Epithelial cell of proximal tubule (primary cell): ENCODE data around the gene ICAM3. TPM values are rescaled to one million over a fixed set of nuclear protein-coding genes. Genes with fewer than 3 reads are reported as not detected.
"Not testable (repeated sequence)": the region's sequence is repeated elsewhere in the genome, so short reads cannot be mapped to it uniquely, and the experiment has no call there.

ENCODE experiments used
- DNase-seq: peaks from one replicate; pipeline ENCODE4 v3.0.0-alpha.2; 2011; ENCODE audit warnings: low read depth
- H3K4me3 ChIP-seq: 2 replicates; pipeline ENCODE4 v1.5.1; 2011; ENCODE audit warnings: low read depth, mild to moderate bottlenecking, low read length
- total RNA-seq: library from RNA; depleted of rRNA; stranded (reverse); fragments of >200 nt; gene quantifications from 2 replicates; pipeline ENCODE4 v1.2.3, GENCODE V29; 2015
- TF ChIP-seq, protein P1 (sequence below): conservative IDR thresholded peaks from 2 replicates; pipeline ENCODE4 v1.5.1; 2012; ENCODE audit warnings: low read depth, mild to moderate bottlenecking, low read length

ICAM3 gene
- total RNA-seq, 1 donor from 2014 or later: 3.4 TPM

DNA sequence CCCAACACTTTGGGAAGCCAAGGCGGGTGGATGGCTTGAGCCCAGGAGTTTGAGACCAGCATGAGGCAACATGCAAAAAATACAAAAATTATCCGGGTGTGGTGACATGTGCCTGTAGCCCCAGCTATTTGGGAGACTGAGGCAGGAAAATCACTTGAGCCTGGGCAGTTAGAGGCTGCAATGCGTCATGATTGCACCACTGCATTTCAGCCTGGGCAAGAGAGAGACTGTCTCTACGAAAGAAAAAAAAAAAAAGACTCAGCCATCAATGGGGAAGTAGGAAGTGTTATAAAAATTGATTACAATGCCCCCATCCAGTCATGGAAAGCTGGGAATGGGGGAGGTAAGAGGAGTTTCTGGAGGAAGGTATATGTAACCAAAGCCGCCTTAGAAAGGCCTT, 35.5 kb upstream of the ICAM3 start:
- DNase-seq: no peak
- no peak overlapping the region for H3K4me3 ChIP-seq
- TF ChIP-seq, protein P1, sequence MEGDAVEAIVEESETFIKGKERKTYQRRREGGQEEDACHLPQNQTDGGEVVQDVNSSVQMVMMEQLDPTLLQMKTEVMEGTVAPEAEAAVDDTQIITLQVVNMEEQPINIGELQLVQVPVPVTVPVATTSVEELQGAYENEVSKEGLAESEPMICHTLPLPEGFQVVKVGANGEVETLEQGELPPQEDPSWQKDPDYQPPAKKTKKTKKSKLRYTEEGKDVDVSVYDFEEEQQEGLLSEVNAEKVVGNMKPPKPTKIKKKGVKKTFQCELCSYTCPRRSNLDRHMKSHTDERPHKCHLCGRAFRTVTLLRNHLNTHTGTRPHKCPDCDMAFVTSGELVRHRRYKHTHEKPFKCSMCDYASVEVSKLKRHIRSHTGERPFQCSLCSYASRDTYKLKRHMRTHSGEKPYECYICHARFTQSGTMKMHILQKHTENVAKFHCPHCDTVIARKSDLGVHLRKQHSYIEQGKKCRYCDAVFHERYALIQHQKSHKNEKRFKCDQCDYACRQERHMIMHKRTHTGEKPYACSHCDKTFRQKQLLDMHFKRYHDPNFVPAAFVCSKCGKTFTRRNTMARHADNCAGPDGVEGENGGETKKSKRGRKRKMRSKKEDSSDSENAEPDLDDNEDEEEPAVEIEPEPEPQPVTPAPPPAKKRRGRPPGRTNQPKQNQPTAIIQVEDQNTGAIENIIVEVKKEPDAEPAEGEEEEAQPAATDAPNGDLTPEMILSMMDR: no peak

DNA sequence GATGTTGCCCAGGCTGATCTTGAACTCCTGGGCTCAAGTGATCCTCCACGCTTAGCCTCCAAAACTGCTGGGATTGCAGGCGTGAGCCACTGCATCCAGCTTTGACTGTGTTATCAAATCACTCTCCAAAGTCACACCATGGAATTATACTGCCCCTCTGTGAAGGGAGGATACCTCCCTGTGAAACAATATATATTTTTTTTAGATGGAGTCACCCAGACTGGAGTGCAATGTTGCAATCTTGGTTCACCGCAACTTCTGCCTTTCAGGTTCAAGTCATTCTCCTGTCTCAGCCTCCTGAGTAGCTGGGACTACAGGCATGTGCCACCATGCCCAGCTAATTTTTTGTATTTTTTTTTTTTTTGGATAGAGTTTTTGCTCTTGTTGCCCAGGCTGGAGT, 33.3 kb upstream of the ICAM3 start:
- TF ChIP-seq, protein P1: no peak
- DNase-seq: no peak
- H3K4me3 ChIP-seq: no peak overlapping the region

DNA sequence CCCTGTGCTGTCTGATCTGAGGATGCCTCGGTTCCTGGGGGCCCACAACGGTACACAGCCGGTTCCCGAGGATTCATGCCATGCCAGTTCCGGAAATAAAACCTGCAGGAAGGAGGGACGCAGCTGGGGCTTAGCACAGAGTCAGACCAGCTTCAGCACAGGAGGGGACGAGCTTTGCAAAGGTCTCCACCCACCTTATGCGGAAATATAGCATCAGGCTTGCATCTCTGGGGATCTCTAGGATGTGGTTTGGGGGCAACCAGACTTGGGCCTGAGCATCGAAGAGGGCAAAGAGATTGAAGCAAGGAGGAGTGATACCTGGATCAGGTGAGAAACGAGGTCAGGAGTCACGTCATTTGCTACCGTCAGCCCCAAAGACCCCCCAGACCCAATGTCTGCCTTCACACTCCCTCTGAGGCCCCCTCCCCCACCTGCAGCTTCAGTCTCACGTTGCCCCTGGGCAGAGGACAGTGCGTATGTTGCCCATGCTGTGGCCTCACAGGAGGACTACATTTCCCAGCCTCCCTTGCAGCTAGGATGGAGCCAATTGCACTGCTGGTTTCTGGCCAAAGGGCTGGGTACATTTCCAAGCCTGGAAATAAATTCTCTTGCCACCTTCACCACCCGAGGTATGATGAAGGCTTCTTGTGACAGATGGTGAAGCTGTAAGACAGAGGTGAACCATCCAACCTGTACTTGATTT, 28.8 kb upstream of the ICAM3 start:
- no peak overlapping the region for H3K4me3 ChIP-seq
- TF ChIP-seq, protein P1: no peak
- DNase-seq: no peak

DNA sequence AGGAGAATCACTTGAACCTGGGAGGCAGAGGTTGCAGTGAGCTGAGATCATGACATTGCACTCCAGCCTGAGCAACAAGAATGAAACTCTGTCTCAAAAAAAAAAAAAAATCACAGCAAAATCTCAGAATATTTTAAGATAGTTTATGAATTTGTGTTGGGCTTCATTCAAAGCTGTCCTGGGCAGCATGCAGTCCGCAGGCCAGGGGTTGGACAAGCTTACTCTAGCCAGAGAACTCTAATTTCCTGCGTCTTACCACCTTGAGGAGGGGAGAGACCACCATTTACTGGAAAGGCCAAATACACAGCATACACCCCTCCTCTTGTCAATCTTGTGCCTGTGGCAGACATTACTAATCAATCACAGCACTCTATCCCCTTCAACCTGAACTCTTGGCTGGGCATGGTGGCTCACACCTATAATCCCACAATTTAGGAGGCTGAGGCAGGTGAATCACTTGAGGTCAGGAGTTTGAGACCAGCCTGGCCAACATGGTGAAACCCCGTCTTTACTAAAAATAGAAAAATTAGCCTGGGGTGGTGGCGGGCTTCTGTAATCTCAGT, 27.6 kb upstream of the ICAM3 start:
- not testable (repeated sequence) for DNase-seq, H3K4me3 ChIP-seq

DNA sequence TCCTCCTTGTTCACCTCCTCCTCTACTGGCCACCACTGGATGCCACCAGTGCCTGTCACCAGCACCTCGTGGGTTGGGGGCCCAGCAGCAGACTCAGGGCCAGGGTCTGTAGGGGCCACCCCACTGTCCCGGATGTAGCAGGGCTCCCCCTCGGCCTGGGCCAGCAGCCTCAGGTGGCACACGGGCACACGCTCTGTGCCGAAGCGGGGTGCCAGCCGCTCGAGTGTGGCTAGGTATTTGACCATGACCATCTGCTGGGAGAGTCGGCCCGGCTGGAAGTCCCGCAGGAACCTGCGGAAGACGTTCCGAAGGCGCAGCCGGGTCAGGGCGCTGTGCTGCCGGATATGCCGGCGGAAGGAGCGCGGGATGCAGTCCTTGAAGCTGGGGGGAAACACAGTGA, 26.1 kb upstream of the ICAM3 start:
- DNase-seq: no peak
- H3K4me3 ChIP-seq: no peak overlapping the region
- TF ChIP-seq, protein P1: no peak

DNA sequence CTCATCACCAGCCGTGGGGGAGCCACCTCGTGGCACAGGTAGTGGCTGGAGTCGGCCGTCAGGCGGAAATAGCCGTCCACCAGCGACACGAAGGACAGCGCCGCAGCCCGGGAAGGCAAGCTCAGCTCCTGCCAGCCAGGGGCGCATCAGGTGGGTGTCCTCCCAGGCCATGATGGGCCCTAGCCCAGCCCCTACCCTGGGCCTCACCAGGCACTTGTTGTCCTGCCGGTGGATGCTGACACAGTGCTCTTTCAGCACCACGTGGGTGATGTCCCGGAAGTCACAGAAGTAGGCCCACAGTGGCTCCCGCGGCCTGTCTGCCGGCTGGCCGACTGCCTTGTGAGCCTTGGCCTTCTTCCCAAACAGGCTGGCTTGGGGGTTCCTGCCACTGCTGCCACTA, 25.2 kb upstream of the ICAM3 start:
- no peak overlapping the region for H3K4me3 ChIP-seq
- no peak for DNase-seq
- TF ChIP-seq, protein P1: no peak

DNA sequence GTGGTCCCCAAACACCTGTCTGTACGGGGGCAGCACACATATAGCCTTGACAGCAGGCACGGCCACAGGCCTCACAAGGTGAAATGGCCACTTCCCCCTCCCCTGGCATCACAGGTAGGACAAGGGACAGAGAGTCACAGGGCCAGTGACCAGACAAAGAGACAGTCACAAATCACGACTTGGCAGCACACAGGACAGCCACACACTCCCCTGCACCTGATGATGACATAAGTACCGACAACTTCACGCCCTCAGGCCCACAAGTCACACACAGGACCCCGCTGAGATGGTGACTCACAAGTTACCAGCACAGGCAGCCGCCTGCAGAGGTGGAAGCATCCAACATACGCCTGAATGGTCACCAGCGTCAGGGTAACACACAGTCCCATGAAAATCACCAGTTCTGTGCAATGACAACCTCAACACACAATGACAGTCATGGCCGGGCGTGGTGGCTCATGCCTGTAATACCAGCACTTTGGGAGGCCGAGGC, 24.4 kb upstream of the ICAM3 start:
- TF ChIP-seq, protein P1: no peak
- no peak overlapping the region for H3K4me3 ChIP-seq
- DNase-seq: no peak
